HUDEP-2 (cell line): ENCODE data around the gene IFT88.
A peak's percentile ranks its signal among the peaks of the same experiment; 100 is the strongest.

Experiments
- DNase-seq, 76 experiments: peaks; one replicate each; lab custom pipeline; 2025; ENCODE audit not compliant: unreplicated experiment in 76 of 76; lab: John Stamatoyannopoulos, UW

Gene IFT88

GRCh38 chr13:20561741-20562140 is 5.2 kb upstream of the IFT88 start:
- DNase-seq = no peak

GRCh38 chr13:20565115-20565736 is 1.7 kb upstream of the IFT88 start:
- DNase-seq = no peak

- peak in 6 of 76 experiments; percentile 19 to 51 (median 27) for DNase-seq
Observed at GRCh38 chr13:20566468-20566897, 474 bp upstream of the IFT88 start.

- DNase-seq = no peak
Observed at GRCh38 chr13:20567881-20568528, 1.0 kb downstream of the IFT88 start.

GRCh38 chr13:20570517-20570916 is 3.6 kb downstream of the IFT88 start:
- DNase-seq = no peak

- DNase-seq = no peak
Observed at GRCh38 chr13:20571676-20572075, 4.7 kb downstream of the IFT88 start.

GRCh38 chr13:20573186-20573585 is 6.2 kb downstream of the IFT88 start:
- DNase-seq = no peak

GRCh38 chr13:20573636-20574035 is 6.7 kb downstream of the IFT88 start:
- DNase-seq = no peak

- no peak for DNase-seq
Observed at GRCh38 chr13:20579191-20579590, 12.2 kb downstream of the IFT88 start.

- DNase-seq = no peak
Observed at GRCh38 chr13:20580257-20580656, 13.3 kb downstream of the IFT88 start.

- DNase-seq = no peak
Observed at GRCh38 chr13:20582026-20582425, 15.1 kb downstream of the IFT88 start.

GRCh38 chr13:20583803-20584293 is 16.9 kb downstream of the IFT88 start:
- DNase-seq = no peak

GRCh38 chr13:20585371-20585770 is 18.4 kb downstream of the IFT88 start:
- no peak for DNase-seq

GRCh38 chr13:20588529-20589110 is 21.7 kb downstream of the IFT88 start:
- DNase-seq = peak in 5 of 76 experiments; percentile 0 to 11 (median 3)

GRCh38 chr13:20590561-20590960 is 23.6 kb downstream of the IFT88 start:
- DNase-seq = no peak

GRCh38 chr13:20592606-20593005 is 25.6 kb downstream of the IFT88 start:
- no peak for DNase-seq

GRCh38 chr13:20594280-20594679 is 27.3 kb downstream of the IFT88 start:
- DNase-seq = no peak

GRCh38 chr13:20607015-20607414 is 40.1 kb downstream of the IFT88 start:
- no peak for DNase-seq

- DNase-seq = no peak
Observed at GRCh38 chr13:20608438-20609020, 41.6 kb downstream of the IFT88 start.

- no peak for DNase-seq
Observed at GRCh38 chr13:20609145-20609544, 42.2 kb downstream of the IFT88 start.

- peak in 4 of 76 experiments; percentile 1 to 29 (median 10) for DNase-seq
Observed at GRCh38 chr13:20610006-20610405, 43.0 kb downstream of the IFT88 start.
